Activated CD8-positive, alpha-beta T cell treated with anti-CD3 and anti-CD28 coated beads, Interleukin-2, amount 10 ng/mL, durations not matched to agents 7 days and 5 days (primary cell): Measurements from ENCODE around the gene CCL4L2. TPM values are rescaled to one million over a fixed set of nuclear protein-coding genes. Genes with fewer than 3 reads are reported as not detected.
"Not testable (repeated sequence)": the region's sequence is repeated elsewhere in the genome, so short reads cannot be mapped to it uniquely, and the experiment has no call there.

Source experiments
- ATAC-seq: fragments of 150-1000 bp; cut with Tn5 transposase; one replicate; pipeline ENCODE4 v1.10.0; 2021; ENCODE audit warnings: moderate library complexity
- CTCF ChIA-PET: fragments of 350-600 bp; sonication (Branson Sonifier 250); formaldehyde crosslinking; loops from one replicate; lab custom pipeline; 2021; ENCODE audit warnings: antibody characterized with exemption; lab: Charles Lee
- POLR2A ChIA-PET: fragments of 350-600 bp; sonication (Branson Sonifier 250); formaldehyde crosslinking; loops from one replicate; lab custom pipeline; 2021; ENCODE audit warnings: antibody characterized with exemption; lab: Charles Lee
- DNase-seq: peaks from one replicate; pipeline ENCODE4 v3.0.0-alpha.2; 2020
- H3K27ac Mint-ChIP-seq: one replicate; pipeline ENCODE4 v1.8.0; 2021; ENCODE audit warnings: mild to moderate bottlenecking, mixed read lengths
- H3K27me3 Mint-ChIP-seq: one replicate; pipeline ENCODE4 v1.8.0; 2021; ENCODE audit warnings: low read depth, mixed read lengths
- H3K36me3 Mint-ChIP-seq: one replicate; pipeline ENCODE4 v1.8.0; 2021; ENCODE audit warnings: low read depth, mixed read lengths
- H3K4me1 Mint-ChIP-seq: one replicate; pipeline ENCODE4 v1.8.0; 2021; ENCODE audit warnings: low read depth, mixed read lengths
- H3K4me3 Mint-ChIP-seq: one replicate; pipeline ENCODE4 v1.8.0; 2021; ENCODE audit warnings: mild to moderate bottlenecking, mixed read lengths
- H3K9me3 Mint-ChIP-seq: one replicate; pipeline ENCODE4 v1.8.0; 2022; ENCODE audit warnings: mixed read lengths; ENCODE audit not compliant: insufficient read depth
- total RNA-seq, 2 experiments: library from RNA; stranded (reverse); gene quantifications; one replicate each; pipeline ENCODE4 v1.2.3, GENCODE V29; 2021

CCL4L2 gene
- total RNA-seq, 2 experiments from 2014 or later, result 1.2 to 1.5 TPM

- CTCF ChIA-PET, result no interaction called here
- DNase-seq, result peak; percentile 38
- Mint-ChIP-seq H3K36me3 (no peaks in the 10 kb centered on the region), H3K27ac (peak overlapping the region; percentile 4), H3K9me3 (no peaks in the 10 kb centered on the region), H3K4me1 (peaks cover 69% of the 10 kb centered on the region), H3K4me3 (no peak overlapping the region), H3K27me3 (peaks cover 20% of the 10 kb centered on the region)
- POLR2A ChIA-PET, result no interaction called here
- ATAC-seq, result peak; percentile 45
Measured at GRCh38 chr17:36198831-36199465, 11.9 kb upstream of the CCL4L2 start.

GRCh38 chr17:36201102-36201501 is 9.8 kb upstream of the CCL4L2 start:
- H3K36me3 Mint-ChIP-seq, H3K4me3 Mint-ChIP-seq, ATAC-seq, H3K9me3 Mint-ChIP-seq, CTCF ChIA-PET, DNase-seq, H3K27ac Mint-ChIP-seq, POLR2A ChIA-PET: not testable (repeated sequence)
- Mint-ChIP-seq H3K27me3 (peaks cover 18% of the 10 kb centered on the region), H3K4me1 (peaks cover 70% of the 10 kb centered on the region)

- H3K4me3 Mint-ChIP-seq, result peak overlapping the region; percentile 23
- H3K9me3 Mint-ChIP-seq, H3K36me3 Mint-ChIP-seq, CTCF ChIA-PET, POLR2A ChIA-PET: not testable (repeated sequence)
- peak overlapping the region; percentile 14 for H3K27ac Mint-ChIP-seq
- ATAC-seq, result peak; percentile 44
- H3K4me1 Mint-ChIP-seq, result peaks cover 70% of the 10 kb centered on the region
- peak; percentile 49 for DNase-seq
- H3K27me3 Mint-ChIP-seq, result peaks cover 18% of the 10 kb centered on the region
Measured at GRCh38 chr17:36201506-36201905, 9.4 kb upstream of the CCL4L2 start.

DNA sequence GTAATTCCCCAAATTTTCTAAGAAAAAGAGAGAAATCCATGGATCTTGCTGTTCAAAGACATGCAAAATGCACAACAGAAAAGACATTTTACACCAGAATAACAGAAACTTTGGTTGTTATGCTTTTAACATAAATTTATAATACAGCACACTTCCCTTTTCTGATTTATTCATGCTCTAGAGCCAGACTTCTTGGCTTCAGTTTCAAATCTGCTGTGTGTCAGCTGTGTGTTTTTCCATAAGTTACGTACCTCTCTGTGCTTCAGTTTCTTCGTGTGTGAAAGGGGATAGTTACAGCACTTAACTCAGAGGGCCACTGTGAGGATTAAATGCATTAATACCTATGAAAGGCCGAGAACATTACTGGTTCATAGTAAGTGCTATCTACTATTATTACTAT is 7.5 kb upstream of the CCL4L2 start:
- ATAC-seq, result no peak
- Mint-ChIP-seq H3K27ac (no peak overlapping the region), H3K4me1 (peaks cover 64% of the 10 kb centered on the region), H3K27me3 (peaks cover 23% of the 10 kb centered on the region), H3K9me3 (no peaks in the 10 kb centered on the region), H3K4me3 (no peak overlapping the region), H3K36me3 (no peaks in the 10 kb centered on the region)
- CTCF ChIA-PET, result interaction anchor here (1.5 kb wide), 1 partner anchor 15 kb away, joined by 5 read pairs; no protein-coding TSS in a partner anchor
- POLR2A ChIA-PET, result no interaction called here
- DNase-seq, result no peak

DNA sequence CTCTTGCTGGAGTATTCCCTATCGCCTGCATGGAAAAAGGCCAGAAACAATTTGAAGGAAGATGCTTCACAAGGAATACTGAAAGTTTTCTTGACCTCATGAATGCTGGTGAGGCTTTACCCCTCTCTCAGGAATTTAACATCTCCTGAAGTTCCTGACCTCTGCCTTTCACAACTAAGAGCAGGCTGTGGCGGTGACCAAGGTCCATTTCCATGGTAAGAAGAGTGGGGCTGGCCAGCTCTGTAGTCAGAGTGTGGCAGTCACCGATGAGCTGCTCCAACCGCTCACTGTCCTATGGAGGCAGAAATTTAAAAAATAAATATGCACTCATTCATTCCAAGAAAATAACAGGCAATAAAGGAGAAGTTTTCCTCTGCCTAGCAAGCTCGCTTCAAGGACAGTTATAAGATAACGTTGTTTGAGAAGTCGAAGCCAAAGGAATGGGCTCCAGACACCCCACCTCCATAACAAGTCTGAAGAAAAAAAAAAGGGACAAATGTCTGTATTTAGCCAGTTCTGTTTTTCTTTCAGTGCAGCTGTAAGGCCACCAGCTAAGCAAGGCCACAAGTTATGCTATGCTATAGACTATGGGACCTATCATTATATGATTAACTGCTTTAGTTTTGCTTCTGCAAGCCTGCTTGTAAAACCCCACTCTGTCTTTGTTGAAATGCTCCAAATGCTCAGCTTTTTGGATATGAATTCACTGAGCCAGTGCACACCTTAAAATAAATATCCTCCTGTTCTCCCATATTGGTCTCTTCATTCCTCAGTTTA is 6.0 kb upstream of the CCL4L2 start:
- ChIA-PET POLR2A (no interaction called here), CTCF (no interaction called here)
- peaks cover 50% of the 10 kb centered on the region for H3K4me1 Mint-ChIP-seq
- H3K4me3 Mint-ChIP-seq, result no peak overlapping the region
- peaks cover 20% of the 10 kb centered on the region for H3K27me3 Mint-ChIP-seq
- no peaks in the 10 kb centered on the region for H3K9me3 Mint-ChIP-seq
- no peak for ATAC-seq
- DNase-seq, result peak; percentile 12
- H3K36me3 Mint-ChIP-seq, result no peaks in the 10 kb centered on the region
- H3K27ac Mint-ChIP-seq, result no peak overlapping the region

DNA sequence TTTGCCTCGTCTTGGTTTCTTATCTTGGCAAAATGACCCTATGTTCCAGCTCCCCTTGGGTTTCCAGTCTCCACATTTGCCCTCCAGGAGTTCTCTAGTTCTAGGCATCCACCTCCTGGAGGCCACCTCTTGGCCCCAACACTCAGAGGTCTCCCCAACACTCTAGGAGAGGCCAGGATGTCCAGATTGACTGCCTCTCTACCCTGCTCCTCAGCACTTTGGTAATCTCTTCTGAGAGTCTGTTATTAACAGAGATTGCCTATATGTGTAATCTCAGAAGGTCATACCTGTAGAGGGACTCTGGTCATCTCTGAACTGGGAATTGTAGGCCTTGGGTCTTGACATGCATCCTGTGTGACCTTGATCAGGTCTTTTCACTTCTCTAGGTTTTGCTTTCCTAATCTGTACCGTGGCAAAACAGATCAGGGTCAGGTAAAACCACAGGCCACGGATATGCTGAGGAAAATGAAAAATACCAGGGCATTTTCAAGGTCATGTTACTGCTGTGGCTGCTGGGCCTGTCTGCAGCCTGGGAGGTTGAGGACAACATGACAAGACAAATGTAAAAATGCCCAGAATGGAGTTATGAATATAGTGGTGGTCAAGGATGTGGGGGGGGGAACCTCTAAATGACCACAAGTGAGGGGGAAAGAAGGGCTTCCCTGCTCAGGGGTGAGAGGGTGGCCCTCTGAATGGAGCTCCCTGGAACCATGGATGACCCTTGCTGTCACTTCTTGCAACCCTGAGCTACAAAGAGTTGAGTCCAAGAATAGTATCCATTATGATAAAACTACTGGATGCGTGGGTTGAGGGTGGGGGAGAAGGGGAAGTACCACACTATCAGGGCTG is 5.0 kb upstream of the CCL4L2 start:
- DNase-seq (peak; percentile 17), ATAC-seq (no peak)
- ChIA-PET POLR2A (no interaction called here), CTCF (no interaction called here)
- Mint-ChIP-seq H3K27me3 (peaks cover 20% of the 10 kb centered on the region), H3K9me3 (no peaks in the 10 kb centered on the region), H3K4me3 (no peak overlapping the region), H3K27ac (no peak overlapping the region), H3K36me3 (no peaks in the 10 kb centered on the region), H3K4me1 (peaks cover 53% of the 10 kb centered on the region)

DNA sequence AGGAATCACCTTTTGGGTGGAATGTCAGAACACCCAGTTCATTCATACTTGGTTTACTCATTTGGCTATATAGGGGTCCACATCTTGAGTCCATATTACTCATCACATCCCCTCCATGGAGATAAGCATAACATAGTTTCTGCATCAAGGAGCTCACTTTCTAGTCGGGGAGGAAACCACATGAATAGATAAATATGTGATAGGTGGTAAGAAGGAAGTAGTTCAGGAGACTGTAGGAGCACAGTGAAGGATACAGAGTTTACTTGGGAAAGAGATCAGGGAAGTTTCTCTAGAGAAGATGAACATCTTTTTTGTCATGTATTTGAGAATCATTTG is 4.4 kb upstream of the CCL4L2 start:
- H3K27ac Mint-ChIP-seq, POLR2A ChIA-PET, H3K36me3 Mint-ChIP-seq, H3K9me3 Mint-ChIP-seq, ATAC-seq, CTCF ChIA-PET, DNase-seq, H3K4me3 Mint-ChIP-seq: not testable (repeated sequence)
- H3K27me3 Mint-ChIP-seq, result peaks cover 20% of the 10 kb centered on the region
- peaks cover 50% of the 10 kb centered on the region for H3K4me1 Mint-ChIP-seq

DNA sequence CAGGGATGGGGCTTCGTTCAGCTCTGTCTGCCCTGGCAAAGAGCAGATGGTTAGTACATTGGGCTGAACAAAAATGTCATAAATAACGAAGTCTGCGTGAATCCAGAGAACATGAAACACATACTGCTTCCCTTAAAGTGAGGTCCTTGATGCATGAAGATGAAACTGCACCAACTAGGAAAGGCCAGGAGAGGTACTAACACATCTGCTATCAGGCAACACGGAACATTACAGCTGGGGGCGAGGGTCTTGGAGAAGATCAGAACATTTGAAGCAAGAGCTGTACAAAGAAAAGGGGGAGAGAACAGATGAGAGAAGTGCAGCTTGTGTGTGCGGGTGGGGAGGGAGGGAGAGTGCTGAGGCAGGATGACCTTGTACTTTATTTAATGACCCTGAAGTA is 3.5 kb upstream of the CCL4L2 start:
- peaks cover 43% of the 10 kb centered on the region for H3K4me1 Mint-ChIP-seq

GRCh38 chr17:36209575-36209974 is 1.3 kb upstream of the CCL4L2 start:
- CTCF ChIA-PET, result interaction anchor here (1.5 kb wide), 1 partner anchor 61 kb away, joined by 4 read pairs; no protein-coding TSS in a partner anchor
- Mint-ChIP-seq H3K9me3 (no peaks in the 10 kb centered on the region), H3K27ac (no peak overlapping the region)

More for the DNA sequence above, 3.5 kb upstream of the CCL4L2 start:
- CTCF ChIA-PET, H3K4me3 Mint-ChIP-seq, H3K36me3 Mint-ChIP-seq, H3K9me3 Mint-ChIP-seq, H3K27ac Mint-ChIP-seq, ATAC-seq, POLR2A ChIA-PET: not testable (repeated sequence)
- peak; percentile 14 for DNase-seq
- peaks cover 24% of the 10 kb centered on the region for H3K27me3 Mint-ChIP-seq

DNA sequence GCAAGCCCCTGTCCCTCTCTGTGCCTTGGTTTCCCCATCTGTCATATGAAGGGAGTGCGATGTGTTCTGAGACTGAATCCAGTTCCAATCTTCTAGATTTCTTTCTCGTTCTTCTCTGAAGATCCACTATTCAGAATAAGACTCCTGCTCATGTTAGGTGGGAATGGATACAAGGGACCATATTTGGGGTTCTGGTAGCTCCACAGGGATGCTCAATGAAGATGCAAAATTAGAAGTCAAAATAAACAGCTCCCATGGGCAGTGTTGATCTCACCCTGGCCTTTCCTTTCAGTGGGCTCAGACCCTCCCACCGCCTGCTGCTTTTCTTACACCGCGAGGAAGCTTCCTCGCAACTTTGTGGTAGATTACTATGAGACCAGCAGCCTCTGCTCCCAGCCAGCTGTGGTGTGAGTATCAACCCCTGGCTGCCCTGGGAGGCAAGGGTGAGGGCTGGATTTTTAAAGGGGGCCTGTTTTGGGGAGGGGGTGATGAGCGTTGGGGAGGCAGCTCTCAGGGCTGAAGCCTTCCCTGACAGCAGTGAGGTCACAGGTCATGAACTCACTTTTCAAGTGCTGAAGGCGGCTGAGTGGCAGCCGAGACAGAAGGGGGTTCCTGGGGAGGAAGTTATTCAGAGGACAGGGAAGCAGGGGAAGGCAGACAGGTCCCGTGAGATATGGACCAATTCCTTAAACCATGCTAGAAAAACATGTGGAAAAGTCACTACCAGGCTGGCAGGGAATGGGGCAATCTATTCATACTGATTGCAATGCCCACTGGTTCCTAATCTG is 815 bp downstream of the CCL4L2 start:
- Mint-ChIP-seq H3K4me1 (peaks cover 29% of the 10 kb centered on the region), H3K4me3 (peak overlapping the region; percentile 9), H3K27ac (peak overlapping the region; percentile 53), H3K27me3 (peaks cover 27% of the 10 kb centered on the region)
- DNase-seq, POLR2A ChIA-PET, H3K36me3 Mint-ChIP-seq, ATAC-seq, H3K9me3 Mint-ChIP-seq, CTCF ChIA-PET: not testable (repeated sequence)

More at GRCh38 chr17:36209575-36209974, 1.3 kb upstream of the CCL4L2 start:
- peaks cover 30% of the 10 kb centered on the region for H3K27me3 Mint-ChIP-seq
- DNase-seq (no peak), ATAC-seq (no peak)
- peaks cover 36% of the 10 kb centered on the region for H3K4me1 Mint-ChIP-seq
- H3K36me3 Mint-ChIP-seq, result no peaks in the 10 kb centered on the region
- POLR2A ChIA-PET, result no interaction called here
- H3K4me3 Mint-ChIP-seq, result no peak overlapping the region

DNA sequence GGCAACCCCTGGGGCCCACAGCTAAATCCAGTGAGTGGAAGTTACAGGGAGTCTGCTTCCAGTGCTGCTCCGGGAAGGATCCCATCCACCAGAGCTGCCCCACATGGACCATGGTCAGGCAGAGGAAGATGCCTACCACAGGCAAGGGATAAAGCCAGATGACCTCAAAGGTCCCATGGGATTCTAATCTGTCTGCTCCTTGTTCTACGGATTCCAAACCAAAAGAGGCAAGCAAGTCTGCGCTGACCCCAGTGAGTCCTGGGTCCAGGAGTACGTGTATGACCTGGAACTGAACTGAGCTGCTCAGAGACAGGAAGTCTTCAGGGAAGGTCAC is 1.4 kb downstream of the CCL4L2 start:
- Mint-ChIP-seq H3K4me3 (no peak overlapping the region), H3K9me3 (no peaks in the 10 kb centered on the region), H3K4me1 (peaks cover 25% of the 10 kb centered on the region), H3K36me3 (no peaks in the 10 kb centered on the region), H3K27me3 (peaks cover 22% of the 10 kb centered on the region), H3K27ac (no peak overlapping the region)
- ChIA-PET CTCF (no interaction called here), POLR2A (no interaction called here)
- no peak for DNase-seq
- no peak for ATAC-seq
